ENCODE data around the gene ZDHHC1. TPM values are rescaled to one million over a fixed set of nuclear protein-coding genes. Genes with fewer than 3 reads are reported as not detected.

ZDHHC1 gene
- total and polyA plus RNA-seq, 8 donors, result 14.4 to 24.1 (median 17.9) TPM

DNA sequence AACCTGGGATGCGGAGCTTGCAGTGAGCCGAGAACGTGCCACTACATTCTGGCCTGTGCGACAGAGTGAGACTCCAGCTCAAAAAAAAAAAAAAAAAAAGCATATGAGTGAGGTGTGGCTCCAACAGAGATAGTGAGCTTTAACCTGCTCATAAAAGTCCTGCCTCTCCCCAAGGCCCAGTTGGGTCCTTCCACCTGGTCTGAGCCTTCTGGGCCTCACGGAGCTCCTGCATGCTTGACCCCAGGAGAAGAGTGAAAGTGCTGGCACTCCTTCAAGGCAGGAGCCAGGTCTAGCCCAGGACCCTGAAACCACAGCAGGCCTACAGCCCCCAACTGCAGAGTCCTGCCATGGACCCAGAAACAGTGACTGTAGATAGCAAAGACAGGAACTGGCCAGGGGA is 32.3 kb upstream of the ZDHHC1 start:
- H3K4me1 ChIP-seq, result peaks cover 55 to 71% of the 10 kb centered on the region in 2 donors
- H3K4me3 ChIP-seq, result no peak overlapping the region
- ATAC-seq (no peak), DNase-seq (no peak)
- intact Hi-C loops (cut with DNase I), result no loop called here
- TF ChIP-seq, protein P1, sequence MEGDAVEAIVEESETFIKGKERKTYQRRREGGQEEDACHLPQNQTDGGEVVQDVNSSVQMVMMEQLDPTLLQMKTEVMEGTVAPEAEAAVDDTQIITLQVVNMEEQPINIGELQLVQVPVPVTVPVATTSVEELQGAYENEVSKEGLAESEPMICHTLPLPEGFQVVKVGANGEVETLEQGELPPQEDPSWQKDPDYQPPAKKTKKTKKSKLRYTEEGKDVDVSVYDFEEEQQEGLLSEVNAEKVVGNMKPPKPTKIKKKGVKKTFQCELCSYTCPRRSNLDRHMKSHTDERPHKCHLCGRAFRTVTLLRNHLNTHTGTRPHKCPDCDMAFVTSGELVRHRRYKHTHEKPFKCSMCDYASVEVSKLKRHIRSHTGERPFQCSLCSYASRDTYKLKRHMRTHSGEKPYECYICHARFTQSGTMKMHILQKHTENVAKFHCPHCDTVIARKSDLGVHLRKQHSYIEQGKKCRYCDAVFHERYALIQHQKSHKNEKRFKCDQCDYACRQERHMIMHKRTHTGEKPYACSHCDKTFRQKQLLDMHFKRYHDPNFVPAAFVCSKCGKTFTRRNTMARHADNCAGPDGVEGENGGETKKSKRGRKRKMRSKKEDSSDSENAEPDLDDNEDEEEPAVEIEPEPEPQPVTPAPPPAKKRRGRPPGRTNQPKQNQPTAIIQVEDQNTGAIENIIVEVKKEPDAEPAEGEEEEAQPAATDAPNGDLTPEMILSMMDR (IDR thresholded peaks at IDR 0.05), result no peak
- no peak overlapping the region for H3K27ac ChIP-seq
- H3K9me3 ChIP-seq, result no peaks in the 10 kb centered on the region
- H3K27me3 ChIP-seq, result no peaks in the 10 kb centered on the region
- H3K36me3 ChIP-seq, result peaks cover 0 to 97% of the 10 kb centered on the region in 2 donors

DNA sequence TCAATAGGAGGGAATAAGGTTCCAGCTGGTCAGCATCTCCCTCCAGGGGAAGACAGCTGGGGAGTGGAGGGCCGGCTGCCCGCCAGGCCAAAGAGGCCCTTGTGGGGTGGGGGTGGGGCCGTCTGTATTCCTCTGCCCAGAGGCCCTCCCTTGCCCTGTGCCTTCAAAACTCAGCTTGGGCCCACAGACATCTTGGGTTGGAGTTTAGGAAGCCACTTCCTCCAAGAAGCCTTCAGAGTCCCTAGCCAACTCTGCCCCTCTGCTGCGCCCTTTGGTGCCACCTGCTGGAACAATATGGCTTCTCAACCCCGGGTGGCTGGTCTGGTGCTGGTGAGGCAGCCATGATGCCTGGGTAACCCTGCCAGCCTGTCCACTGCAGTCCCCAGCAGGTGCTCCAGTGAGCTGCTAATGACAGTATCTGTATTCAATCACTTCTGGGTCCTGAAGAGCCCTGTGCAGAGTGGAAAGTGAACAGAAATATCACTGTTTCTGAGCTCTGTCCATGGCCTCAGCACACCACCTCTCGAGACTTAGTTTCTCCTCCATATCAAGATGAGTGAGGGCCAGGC is 31.3 kb upstream of the ZDHHC1 start:
- Histone ChIP-seq H3K36me3 (peaks cover 0 to 97% of the 10 kb centered on the region in 2 donors), H3K9me3 (no peaks in the 10 kb centered on the region), H3K27me3 (no peaks in the 10 kb centered on the region), H3K4me3 (no peak overlapping the region), H3K27ac (peak overlapping the region in 1 of 2 donors; percentile 16), H3K4me1 (peaks cover 54 to 73% of the 10 kb centered on the region in 2 donors)
- peak; percentile 14 for ATAC-seq
- peak in 2 of 4 donors; percentile 79 to 88 for DNase-seq
- TF ChIP-seq, protein P1 (IDR thresholded peaks at IDR 0.05), result peak; percentile 32 to 56
- intact Hi-C loops (cut with DNase I), result no loop called here

DNA sequence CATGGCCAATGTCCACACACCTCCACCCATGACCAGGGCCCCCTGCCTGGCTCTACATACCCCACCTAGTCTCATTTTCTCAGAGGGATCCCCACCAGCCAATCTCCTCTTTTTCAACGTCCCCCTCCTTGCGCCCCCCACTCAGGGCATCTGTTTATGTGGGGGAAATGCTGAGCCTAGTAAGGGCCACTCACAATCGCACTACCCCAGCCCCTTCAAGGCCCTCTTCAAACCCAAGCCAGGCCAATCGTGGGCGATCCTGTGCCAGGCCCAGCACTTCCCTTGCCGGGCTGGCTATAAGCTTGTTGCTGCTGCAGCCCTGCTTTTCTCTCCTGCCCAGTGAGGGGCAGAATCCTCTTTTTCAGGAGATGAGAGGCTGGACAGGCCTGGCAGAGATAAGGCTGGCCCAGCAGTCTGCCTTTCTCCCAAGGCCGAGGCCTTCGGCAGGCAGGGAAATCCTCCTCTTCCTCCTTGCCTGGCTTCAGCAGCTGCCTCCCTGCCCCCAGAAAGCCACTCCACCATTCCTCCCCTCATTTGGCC is 30.8 kb upstream of the ZDHHC1 start:
- no peak overlapping the region for H3K4me3 ChIP-seq
- peaks cover 48 to 73% of the 10 kb centered on the region in 2 donors for H3K4me1 ChIP-seq
- no peaks in the 10 kb centered on the region for H3K27me3 ChIP-seq
- intact Hi-C loops (cut with DNase I), result no loop called here
- TF ChIP-seq, protein P1 (IDR thresholded peaks at IDR 0.05), result no peak
- ATAC-seq (no peak), DNase-seq (no peak)
- peak overlapping the region in 1 of 2 donors; percentile 16 for H3K27ac ChIP-seq
- H3K36me3 ChIP-seq, result peaks cover 0 to 97% of the 10 kb centered on the region in 2 donors
- no peaks in the 10 kb centered on the region for H3K9me3 ChIP-seq

DNA sequence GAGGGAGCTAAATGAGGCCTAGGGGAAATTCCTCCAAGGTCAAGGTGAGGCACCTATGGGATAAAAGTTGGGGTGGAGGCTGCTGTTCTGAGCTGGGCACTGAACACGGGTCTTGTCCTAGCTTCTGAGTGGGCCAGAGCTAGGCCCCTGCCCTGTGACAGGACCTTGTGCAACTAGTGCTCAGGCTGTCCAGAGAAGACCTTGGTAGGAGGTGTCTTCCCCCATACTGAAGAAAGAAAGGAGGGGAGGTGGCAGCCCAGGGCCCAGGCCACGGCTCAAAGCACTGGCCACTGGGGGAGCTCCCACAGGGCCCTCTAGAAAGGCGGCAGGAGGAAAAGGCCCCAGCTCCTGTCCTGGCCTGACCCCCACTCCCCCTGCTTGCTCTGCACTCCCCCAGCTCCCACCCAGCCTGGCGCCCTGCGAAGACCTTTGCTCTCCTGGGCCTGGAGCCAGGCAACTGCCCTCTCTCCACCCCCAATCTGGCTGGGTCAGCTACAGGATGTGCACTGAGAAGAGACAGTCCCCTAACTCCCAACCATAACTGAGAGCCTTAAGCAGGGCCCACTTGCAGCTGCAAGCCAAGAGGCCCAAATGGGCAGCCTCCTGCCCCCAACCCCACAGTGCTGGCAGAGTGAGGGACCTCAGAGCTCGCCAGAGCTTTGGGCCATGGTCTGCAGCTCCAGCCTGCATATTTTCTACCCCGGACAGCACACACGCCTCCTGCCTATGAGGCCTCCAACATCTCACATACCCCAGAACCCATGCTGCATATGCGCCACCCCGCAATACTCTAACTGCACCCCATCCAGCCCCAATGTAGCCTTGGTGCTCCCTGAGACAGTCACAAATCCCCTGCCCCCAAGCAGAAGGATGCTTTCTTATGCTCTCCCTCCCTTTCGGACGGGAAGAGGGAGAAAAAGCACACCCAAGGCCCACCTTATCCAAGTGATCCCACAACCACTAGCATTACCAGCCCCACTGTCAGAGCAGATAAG is 29.9 kb upstream of the ZDHHC1 start:
- TF ChIP-seq, protein P1 (IDR thresholded peaks at IDR 0.05), result no peak
- DNase-seq, result peak in 1 of 4 donors; percentile 78

More for the DNA sequence above, 29.9 kb upstream of the ZDHHC1 start:
- peaks cover 41 to 73% of the 10 kb centered on the region in 2 donors for H3K4me1 ChIP-seq
- peaks cover 0 to 97% of the 10 kb centered on the region in 2 donors for H3K36me3 ChIP-seq
- intact Hi-C loops (cut with DNase I), result no loop called here
- ATAC-seq, result no peak
- H3K9me3 ChIP-seq, result no peaks in the 10 kb centered on the region
- no peak overlapping the region for H3K4me3 ChIP-seq
- no peaks in the 10 kb centered on the region for H3K27me3 ChIP-seq
- H3K27ac ChIP-seq, result peak overlapping the region in 1 of 2 donors; percentile 16
